Esophagus muscularis mucosa (tissue), 4 donors: ENCODE data around the gene TAOK2. TPM values are rescaled to one million over a fixed set of nuclear protein-coding genes. Genes with fewer than 3 reads are reported as not detected.

ENCODE experiments used
- DNase-seq: peaks from one replicate; pipeline ENCODE4 v3.0.0-alpha.2; 2017; ENCODE audit errors: extremely low spot score
- H3K27ac ChIP-seq, 4 donors: fragments of 200-600 bp; sonication (generic); replicated peaks in 1 of 4; 1 replicate in 3 of 4; 2 replicates in 1 of 4; pipeline ENCODE4 v1.5.1; 2016 to 2019; ENCODE audit warnings: mild to moderate bottlenecking in 1 of 4
- H3K27me3 ChIP-seq, 4 donors: fragments of 200-600 bp; sonication (generic); one replicate each; pipeline versions ENCODE4 v1.5.1 to v1.6.0; 2016 to 2019
- H3K36me3 ChIP-seq, 4 donors: fragments of 200-600 bp; sonication (generic); one replicate each; pipeline ENCODE4 v1.5.1; 2016 to 2019
- H3K4me1 ChIP-seq, 4 donors: fragments of 200-600 bp; sonication (generic); one replicate each; pipeline ENCODE4 v1.5.1; 2016 to 2019
- H3K4me3 ChIP-seq, 4 donors: fragments of 200-600 bp; sonication (generic); 1 replicate in 2 of 4; 2 replicates in 2 of 4; pipeline ENCODE4 v1.5.1; 2016 to 2019; ENCODE audit warnings: mild to moderate bottlenecking in 4 of 4, moderate library complexity in 1 of 4
- H3K9me3 ChIP-seq, 4 donors: fragments of 200-600 bp; sonication (generic); 1 replicate in 3 of 4; 2 replicates in 1 of 4; pipeline ENCODE4 v1.5.1; 2016 to 2019
- CTCF ChIP-seq, 3 experiments: fragments of 200-600 bp in 2 of 3; fragments of 450-650 bp in 1 of 3; sonication (generic) in 2 of 3; IDR thresholded peaks; one replicate each; pipeline ENCODE4 v1.5.1; 2017 to 2019; ENCODE audit warnings: antibody characterized with exemption in 3 of 3, mild to moderate bottlenecking in 2 of 3, moderate library complexity in 1 of 3
- EP300 ChIP-seq: sonication (generic); formaldehyde crosslinking; IDR thresholded peaks from one replicate; pipeline ENCODE4 v1.6.1; 2017; ENCODE audit warnings: antibody characterized with exemption
- POLR2A ChIP-seq: fragments of 450-650 bp; IDR thresholded peaks from one replicate; pipeline ENCODE4 v1.6.1; 2017; ENCODE audit warnings: antibody characterized with exemption, moderate library complexity, mild to moderate bottlenecking, low read depth
- POLR2AphosphoS5 ChIP-seq, 2 donors: sonication (generic); formaldehyde crosslinking; IDR thresholded peaks; one replicate each; pipeline ENCODE4 v1.6.1; 2017; ENCODE audit warnings: antibody characterized with exemption in 2 of 2
- WGBS: methylation state at CpG from one replicate; pipeline ENCODE4 v1.1.5; 2018; 5-methylcytosine and 5-hydroxymethylcytosine counted together
- intact Hi-C: fragments of 100-400 bp; cut with DNase I; formaldehyde crosslinking; loops from one replicate; pipeline ENCODE4 v1.15.1; 2023
- total RNA-seq, 4 donors: library from RNA; depleted of rRNA; stranded (reverse); fragments of >200 nt; gene quantifications; one replicate each; pipeline versions ENCODE4 v1.1.0 to v1.2.1, GENCODE V29; 2016

TAOK2 gene
- total RNA-seq, 4 donors from 2014 or later, result 40.9 to 63.6 (median 51.4) TPM

- 81% methylated on average over 9 of the region's 11 CpGs for WGBS
Measured at GRCh38 chr16:30023586-30023985, 49.9 kb downstream of the TAOK2 start.

GRCh38 chr16:30024451-30024850, 50.8 kb downstream of the TAOK2 start:
- no peak for DNase-seq
- TF ChIP-seq EP300, result no peak
- no peak for TF ChIP-seq POLR2AphosphoS5 (IDR thresholded peaks at IDR 0.05)
- TF ChIP-seq CTCF (IDR thresholded peaks at IDR 0.05), result no peak
- no peak for TF ChIP-seq POLR2A
- H3K4me3 ChIP-seq, result no peak overlapping the region
- WGBS, result 88% methylated on average over 11 of the region's 16 CpGs
- no peaks in the 10 kb centered on the region for H3K9me3 ChIP-seq
- H3K36me3 ChIP-seq, result no peaks in the 10 kb centered on the region
- no peak overlapping the region for H3K27ac ChIP-seq
- intact Hi-C loops, result no loop called here
- peaks cover 0 to 46% (median 4%) of the 10 kb centered on the region in 4 donors for H3K27me3 ChIP-seq
- H3K4me1 ChIP-seq, result peaks cover 6 to 14% (median 13%) of the 10 kb centered on the region in 4 donors

More at GRCh38 chr16:30023586-30023985, 49.9 kb downstream of the TAOK2 start:
- Histone ChIP-seq H3K4me3 (no peak overlapping the region), H3K27ac (no peak overlapping the region), H3K36me3 (no peaks in the 10 kb centered on the region), H3K27me3 (peaks cover 0 to 38% (median 0%) of the 10 kb centered on the region in 4 donors), H3K4me1 (peaks cover 6 to 14% (median 13%) of the 10 kb centered on the region in 4 donors), H3K9me3 (no peaks in the 10 kb centered on the region)
- DNase-seq, result no peak
- TF ChIP-seq CTCF (IDR thresholded peaks at IDR 0.05) (no peak), EP300 (no peak), POLR2A (no peak), POLR2AphosphoS5 (IDR thresholded peaks at IDR 0.05) (no peak)
- intact Hi-C loops, result no loop called here

- H3K27me3 ChIP-seq, result peaks cover 0 to 53% (median 11%) of the 10 kb centered on the region in 4 donors
- no peak overlapping the region for H3K4me3 ChIP-seq
- no peaks in the 10 kb centered on the region for H3K36me3 ChIP-seq
- no peaks in the 10 kb centered on the region for H3K9me3 ChIP-seq
- 82% methylated on average over 17 of the region's 20 CpGs for WGBS
- H3K4me1 ChIP-seq, result peaks cover 6 to 14% (median 13%) of the 10 kb centered on the region in 4 donors
- TF ChIP-seq POLR2AphosphoS5 (IDR thresholded peaks at IDR 0.05), result no peak
- TF ChIP-seq POLR2A, result no peak
- no peak for TF ChIP-seq EP300
- TF ChIP-seq CTCF (IDR thresholded peaks at IDR 0.05), result no peak
- intact Hi-C loops, result no loop called here
- no peak for DNase-seq
- no peak overlapping the region for H3K27ac ChIP-seq
Measured at GRCh38 chr16:30025156-30025555, 51.5 kb downstream of the TAOK2 start.

- H3K36me3 ChIP-seq, result no peaks in the 10 kb centered on the region
- peaks cover 6 to 18% (median 15%) of the 10 kb centered on the region in 4 donors for H3K4me1 ChIP-seq
- no peak for DNase-seq
- intact Hi-C loops, result no loop called here
- WGBS, result no CpG with 5 or more reads among the region's 7 CpGs
- no peaks in the 10 kb centered on the region for H3K9me3 ChIP-seq
- TF ChIP-seq EP300, result no peak
- TF ChIP-seq POLR2AphosphoS5 (IDR thresholded peaks at IDR 0.05), result no peak
- no peak for TF ChIP-seq CTCF (IDR thresholded peaks at IDR 0.05)
- TF ChIP-seq POLR2A, result no peak
- no peak overlapping the region for H3K4me3 ChIP-seq
- H3K27me3 ChIP-seq, result peaks cover 0 to 58% (median 16%) of the 10 kb centered on the region in 4 donors
- no peak overlapping the region for H3K27ac ChIP-seq
Measured at GRCh38 chr16:30025574-30025973, 51.9 kb downstream of the TAOK2 start.

- Histone ChIP-seq H3K27ac (no peak overlapping the region), H3K27me3 (peaks cover 0 to 66% (median 24%) of the 10 kb centered on the region in 4 donors), H3K4me3 (no peak overlapping the region), H3K9me3 (no peaks in the 10 kb centered on the region), H3K36me3 (no peaks in the 10 kb centered on the region), H3K4me1 (peaks cover 10 to 18% (median 16%) of the 10 kb centered on the region in 4 donors)
- no peak for DNase-seq
- intact Hi-C loops, result no loop called here
- 84% methylated on average over 16 of the region's 18 CpGs for WGBS
- no peak for TF ChIP-seq CTCF (IDR thresholded peaks at IDR 0.05)
- no peak for TF ChIP-seq EP300
- TF ChIP-seq POLR2A, result no peak
- no peak for TF ChIP-seq POLR2AphosphoS5 (IDR thresholded peaks at IDR 0.05)
Measured at GRCh38 chr16:30026449-30026848, 52.8 kb downstream of the TAOK2 start.
